K562 (cell line): ENCODE data around the gene CALD1. TPM values are rescaled to one million over a fixed set of nuclear protein-coding genes. Genes with fewer than 3 reads are reported as not detected.

ENCODE experiments used
- ATAC-seq: fragments of 200-7000 bp; cut with Tn5 transposase; 3 replicates; pipeline ENCODE4 v1.9.1; 2020; ENCODE audit warnings: moderate library complexity
- BruUV-seq: library from RNA; stranded (reverse); fragments of 400-500 nt; replicated peaks from 2 replicates; lab custom pipeline; 2021; lab: Mats Ljungman, UMichigan
- CTCF ChIA-PET: fragments of 300-600 bp; formaldehyde crosslinking; extraction: SDS; loops from one replicate; lab custom pipeline; 2021; ENCODE audit warnings: low intra/inter-chr PET ratio; lab: Yijun Ruan, JAX
- POLR2A ChIA-PET: fragments of 300-600, 350-650 bp; sonication (Branson Sonifier 250); formaldehyde crosslinking; extraction: SDS; loops from one replicate; lab custom pipeline; 2021; ENCODE audit warnings: antibody characterized with exemption, inconsistent platforms; lab: Yijun Ruan, JAX
- DNase-seq, 4 experiments: peaks; one replicate each; pipeline versions ENCODE4 v3.0.0 to v3.0.0-alpha.2; 2011 to 2018; ENCODE audit warnings: low spot score in 3 of 4, mixed read lengths in 3 of 4; ENCODE audit errors: extremely low read depth in 1 of 4
- FAIRE-seq: peaks from 2 replicates; lab custom pipeline; 2011; peaks lifted over from hg19 to GRCh38; lab: Jason Lieb, UNC
- H2AFZ ChIP-seq: 2 replicates; pipeline ENCODE4 v1.6.0; 2011; ENCODE audit warnings: low read depth, low read length, control low read depth, inconsistent platforms
- H3K27ac ChIP-seq: fragments of 200-600 bp; 3 replicates; pipeline ENCODE4 v1.8.0; 2011; ENCODE audit warnings: low read depth, mild to moderate bottlenecking, control low read depth, inconsistent platforms, low read length, moderate library complexity, mixed read lengths; ENCODE audit errors: extremely low read depth
- H3K27me3 ChIP-seq, 2 experiments: fragments of 300-600 bp in 1 of 2; 2 replicates in 1 of 2; 3 replicates in 1 of 2; pipeline versions ENCODE4 v1.6.0 to v1.8.0; 2011; ENCODE audit warnings: inconsistent platforms in 2 of 2, low read length in 2 of 2, mild to moderate bottlenecking in 1 of 2, mixed read lengths in 1 of 2, moderate library complexity in 1 of 2; ENCODE audit not compliant: control insufficient read depth in 2 of 2, insufficient read depth in 2 of 2
- H3K36me3 ChIP-seq: fragments of 300-600 bp; 3 replicates; pipeline ENCODE4 v1.8.0; 2011; ENCODE audit warnings: mild to moderate bottlenecking, low read length, inconsistent platforms; ENCODE audit not compliant: control insufficient read depth, insufficient read depth
- H3K4me1 ChIP-seq, 2 experiments: fragments of 200-600 bp in 1 of 2; replicated peaks in 1 of 2; 2 replicates in 1 of 2; 3 replicates in 1 of 2; pipeline versions ENCODE4 v1.5.1 to v1.8.0; 2011; ENCODE audit warnings: inconsistent platforms in 2 of 2, low read length in 2 of 2, mild to moderate bottlenecking in 1 of 2, mixed read lengths in 1 of 2, moderate library complexity in 1 of 2; ENCODE audit not compliant: control insufficient read depth in 2 of 2, insufficient read depth in 2 of 2
- H3K4me2 ChIP-seq: 2 replicates; pipeline ENCODE4 v1.6.1; 2011; ENCODE audit warnings: low read length, control low read depth, inconsistent platforms, mixed read lengths; ENCODE audit not compliant: insufficient read depth
- H3K4me3 ChIP-seq: fragments of 200-600 bp; sonication (generic), shearing (Covaris generic); 2 replicates; pipeline ENCODE4 v1.5.1; 2016; ENCODE audit warnings: control low read depth, inconsistent platforms
- H3K79me2 ChIP-seq: fragments of 200-600 bp; 3 replicates; pipeline ENCODE4 v1.8.0; 2011; ENCODE audit warnings: low read length, inconsistent platforms; ENCODE audit not compliant: control insufficient read depth, insufficient read depth
- H3K9ac ChIP-seq, 2 experiments: 2 replicates each; pipeline versions ENCODE4 v1.6.0 to v1.6.1; 2011; ENCODE audit warnings: low read depth in 2 of 2, low read length in 2 of 2, control low read depth in 1 of 2, inconsistent platforms in 1 of 2, mild to moderate bottlenecking in 1 of 2, mixed read lengths in 1 of 2; ENCODE audit not compliant: insufficient read depth in 1 of 2
- H3K9me1 ChIP-seq: one replicate; pipeline ENCODE4 v1.6.0; 2011; ENCODE audit warnings: inconsistent platforms, mild to moderate bottlenecking, low read length, moderate library complexity; ENCODE audit not compliant: control insufficient read depth, insufficient read depth
- H3K9me3 ChIP-seq: replicated peaks from 2 replicates; pipeline ENCODE4 v1.5.1; 2011; ENCODE audit warnings: low read depth, low read length, inconsistent platforms; ENCODE audit not compliant: control insufficient read depth, insufficient read depth
- H4K20me1 ChIP-seq: replicated peaks from 2 replicates; pipeline ENCODE4 v1.6.1; 2011; ENCODE audit warnings: low read length, inconsistent platforms, mixed read lengths; ENCODE audit not compliant: control insufficient read depth, insufficient read depth
- AFF4 ChIP-seq: sonication (generic); formaldehyde crosslinking; IDR thresholded peaks from 2 replicates; pipeline ENCODE4 v1.8.0; 2023; ENCODE audit warnings: mild to moderate bottlenecking, missing genetic modification reagents
- CHD4 ChIP-seq: fragments of 200-600 bp; sonication (generic); IDR thresholded peaks from 3 replicates; pipeline ENCODE4 v1.6.1; 2012; ENCODE audit warnings: low read depth, mild to moderate bottlenecking, mixed read lengths, low read length, inconsistent platforms; ENCODE audit not compliant: insufficient read depth, insufficient replicate concordance, poor library complexity, severe bottlenecking
- FOXP1 ChIP-seq: sonication (generic); formaldehyde crosslinking; IDR thresholded peaks from 2 replicates; pipeline ENCODE4 v1.8.0; 2022; ENCODE audit warnings: mild to moderate bottlenecking, missing genetic modification reagents
- KDM1A ChIP-seq, 2 experiments: fragments of 450-650 bp; IDR thresholded peaks; 2 replicates each; pipeline ENCODE4 v1.6.1; 2016; ENCODE audit warnings: mild to moderate bottlenecking in 2 of 2
- MBD2 ChIP-seq: sonication (generic); IDR thresholded peaks from 2 replicates; pipeline ENCODE4 v1.6.1; 2016; ENCODE audit warnings: low read depth, borderline replicate concordance
- MYC ChIP-seq, 2 experiments: fragments of 250-450 bp in 1 of 2; sonication (Bioruptor Pico) in 1 of 2; IDR thresholded peaks; 2 replicates each; pipeline versions ENCODE4 v1.5.1 to v1.6.1; 2012 to 2021; ENCODE audit warnings: low read depth in 2 of 2, borderline replicate concordance in 1 of 2, improper control_type of control experiment in 1 of 2, low read length in 1 of 2, mild to moderate bottlenecking in 1 of 2, moderate library complexity in 1 of 2
- PREB ChIP-seq: sonication (generic); formaldehyde crosslinking; IDR thresholded peaks from 2 replicates; pipeline ENCODE4 v1.8.1; 2023; ENCODE audit warnings: mild to moderate bottlenecking, missing genetic modification reagents
- SMARCA4 ChIP-seq: fragments of 450-650 bp; IDR thresholded peaks from 2 replicates; pipeline ENCODE4 v1.6.1; 2016
- ZNF41 ChIP-seq: fragments of 250-450 bp; sonication (Bioruptor Pico); conservative IDR thresholded peaks from 2 replicates; pipeline ENCODE4 v1.4.0; 2020; ENCODE audit warnings: mild to moderate bottlenecking
- ZNF507 ChIP-seq: conservative IDR thresholded peaks from 2 replicates; pipeline ENCODE4 v1.6.1; 2017; ENCODE audit warnings: missing genetic modification characterization, missing compliant biosample characterization
- WGBS: fragments of 100-300 bp; shearing (Covaris generic); methylation state at CpG from one replicate; pipeline ENCODE4 v1.1.6; 2016; ENCODE audit warnings: low coverage, mixed read lengths; ENCODE audit not compliant: insufficient coverage; ENCODE audit errors: missing lambda C conversion rate; 5-methylcytosine and 5-hydroxymethylcytosine counted together
- in situ Hi-C: fragments of 300-500 bp; cut with MboI; formaldehyde crosslinking; loops from 4 replicates; pipeline ENCODE4 v1.15.0; 2018; ENCODE audit warnings: inconsistent platforms, mixed read lengths
- intact Hi-C: fragments of 100-400 bp; cut with micrococcal nuclease; formaldehyde crosslinking; loops from 2 replicates; pipeline ENCODE4 v1.14.2; 2022
- polyA plus RNA-seq, 8 experiments: library from polyadenylated mRNA; depleted of rRNA in 4 of 8; stranded (reverse) in 5 of 8; unstranded in 3 of 8; fragments of >200 nt; fragmentation: Nextera tagmentation in 2 of 8; fragmentation: Illumina TruSeq in 1 of 8; extraction: Ambion mirVana in 2 of 8; extraction: Trizol in 1 of 8; gene quantifications; 2 replicates each; pipeline versions ENCODE4 v1.2.1 to v1.2.3, GENCODE V29; 2011 to 2014; ENCODE audit warnings: inconsistent platforms in 1 of 8, missing spikeins in 1 of 8
- total RNA-seq, 7 experiments: library from RNA; depleted of rRNA in 6 of 7; stranded (reverse); fragments of >200 nt in 6 of 7; fragmentation: Illumina TruSeq in 2 of 7; extraction: Trizol in 2 of 7; gene quantifications; 2 replicates each; pipeline versions ENCODE4 v1.2.1 to v1.2.3, GENCODE V29; 2011 to 2021; ENCODE audit warnings: low replicate concordance in 1 of 7

The CALD1 gene
- total and polyA plus RNA-seq, 9 of the 15 experiments (the other 6 are each of a cell fraction or from before 2014, with no cell fraction given): 0.40 TPM; not detected in 8

GRCh38 chr7:134922720-134923704 lies 143.6 kb downstream of the CALD1 start (continued):
- no peak for TF ChIP-seq CHD4
- peak; percentile 32; the same call in 1 of the 2 replicates for TF ChIP-seq SMARCA4
- TF ChIP-seq ZNF41 (CRISPR knock-in tag): no peak

GRCh38 chr7:134925766-134926165 lies 146.3 kb downstream of the CALD1 start:
- BruUV-seq: no TSS peak

More at GRCh38 chr7:134925766-134926165, 146.3 kb downstream of the CALD1 start:
- Histone ChIP-seq H2AFZ (no peak overlapping the region), H3K9ac (no peak overlapping the region), H3K27me3 (peaks cover 6 to 9% of the 10 kb centered on the region in 2 experiments), H3K4me3 (no peak overlapping the region), H3K4me1 (no peaks in the 10 kb centered on the region; a peak in 2 of 5 replicates), H3K4me2 (no peak overlapping the region), H3K79me2 (no peaks in the 10 kb centered on the region), H3K9me1 (no peaks in the 10 kb centered on the region), H3K9me3 (no peaks in the 10 kb centered on the region), H4K20me1 (no peaks in the 10 kb centered on the region), H3K36me3 (no peaks in the 10 kb centered on the region), H3K27ac (no peak overlapping the region)
- ATAC-seq (no peak), FAIRE-seq (no peak), DNase-seq (no peak)
- ChIA-PET CTCF (no interaction called here), POLR2A (no interaction called here)
- TF ChIP-seq ZNF507 (tag) (no peak), KDM1A (IDR thresholded peaks at IDR 0.05) (no peak), MBD2 (no peak), AFF4 (CRISPR knock-in tag) (no peak), PREB (CRISPR knock-in tag) (no peak), MYC (IDR thresholded peaks at IDR 0.05; ENCODE audit: low read depth, low read length) (no peak), MYC (CRISPR knock-in tag; IDR thresholded peaks at IDR 0.05; ENCODE audit: borderline replicate concordance, low read depth) (no peak), FOXP1 (CRISPR knock-in tag) (no peak), SMARCA4 (no peak)
- in situ Hi-C loops: no loop called here
- WGBS: 15% methylated on average over 5 of the region's 5 CpGs
- intact Hi-C loops: no loop called here
